GM21723 (cell line): Measurements from ENCODE around the gene MSH2.
A peak's percentile ranks its signal among the peaks of the same experiment; 100 is the strongest.

ENCODE experiments used
- ATAC-seq: cut with Tn5 transposase; IDR thresholded peaks from one replicate; pipeline ENCODE4 v1.9.1; 2021; ENCODE audit warnings: mild to moderate bottlenecking, moderate library complexity; ENCODE audit not compliant: unreplicated experiment

Gene MSH2

DNA sequence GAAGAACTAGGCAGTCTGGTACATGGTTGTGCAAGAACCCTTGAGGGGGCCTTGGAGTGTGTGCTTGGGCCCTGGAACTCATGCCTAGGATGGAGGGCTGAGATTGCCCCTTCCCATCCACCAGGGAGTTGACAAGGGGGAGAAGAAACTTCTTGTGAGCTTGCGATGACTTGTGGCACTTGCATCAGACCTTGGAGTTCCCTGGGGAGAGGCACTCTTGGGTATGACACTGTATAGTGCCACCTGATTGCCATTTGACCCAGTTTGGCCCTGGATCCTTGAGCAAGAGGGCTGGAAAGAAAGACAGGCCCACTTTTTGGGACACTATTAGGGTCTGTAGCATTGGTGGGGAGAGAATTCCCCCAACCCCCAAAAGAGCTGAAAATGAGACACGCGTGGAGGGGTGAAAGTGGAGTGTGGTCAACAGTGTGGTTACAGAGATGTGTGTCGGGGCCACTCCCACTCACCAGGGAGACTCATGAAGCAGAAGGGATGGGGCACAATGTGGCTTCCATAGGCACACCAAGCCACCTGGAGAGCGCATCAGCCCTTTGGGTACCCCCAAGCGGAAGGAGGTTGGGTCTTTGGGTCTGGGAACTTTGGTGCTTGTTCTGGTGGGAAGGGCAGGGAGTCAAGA lies 101.3 kb downstream of the MSH2 start:
- peak; percentile 11 for ATAC-seq

DNA sequence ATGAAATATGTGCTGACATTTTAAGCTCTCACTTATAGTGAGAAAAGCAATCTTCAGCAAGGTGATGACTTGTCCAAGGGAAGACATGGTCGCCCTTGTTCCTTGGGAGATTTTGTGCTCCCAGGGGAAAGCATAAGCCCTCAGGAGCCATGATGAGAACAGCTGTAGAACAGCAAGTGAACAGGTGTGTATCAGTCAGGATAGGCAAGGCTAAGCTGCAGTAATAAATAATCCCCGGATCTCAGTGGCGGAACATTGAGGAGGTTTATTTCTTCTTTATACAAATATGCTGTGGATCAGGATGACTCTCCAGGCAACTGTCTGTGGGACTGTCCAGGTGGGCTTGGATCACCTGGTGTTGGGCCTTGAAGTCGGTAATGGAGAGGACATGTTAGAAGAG lies 103.1 kb downstream of the MSH2 start:
- no peak for ATAC-seq

DNA sequence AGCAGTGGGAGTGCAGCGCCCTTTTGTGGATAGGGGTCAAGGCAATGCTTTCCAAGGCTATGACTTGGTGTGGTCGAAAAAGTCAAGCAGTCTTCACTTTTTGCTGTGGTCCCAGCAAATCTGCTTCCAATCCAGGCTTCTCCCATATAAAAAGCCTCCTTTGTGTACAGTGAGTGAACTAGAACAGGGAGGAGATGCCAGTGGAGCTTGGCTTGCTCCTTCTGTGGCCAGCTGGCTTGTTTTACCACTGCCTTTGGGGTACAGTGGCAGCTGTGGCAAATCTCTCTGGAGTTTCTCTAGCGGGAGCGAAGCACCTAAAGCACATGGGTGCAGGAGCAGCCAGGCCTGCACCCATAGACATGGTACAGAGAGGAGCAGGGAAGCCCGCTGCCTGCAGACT lies 103.5 kb downstream of the MSH2 start:
- ATAC-seq = no peak

DNA sequence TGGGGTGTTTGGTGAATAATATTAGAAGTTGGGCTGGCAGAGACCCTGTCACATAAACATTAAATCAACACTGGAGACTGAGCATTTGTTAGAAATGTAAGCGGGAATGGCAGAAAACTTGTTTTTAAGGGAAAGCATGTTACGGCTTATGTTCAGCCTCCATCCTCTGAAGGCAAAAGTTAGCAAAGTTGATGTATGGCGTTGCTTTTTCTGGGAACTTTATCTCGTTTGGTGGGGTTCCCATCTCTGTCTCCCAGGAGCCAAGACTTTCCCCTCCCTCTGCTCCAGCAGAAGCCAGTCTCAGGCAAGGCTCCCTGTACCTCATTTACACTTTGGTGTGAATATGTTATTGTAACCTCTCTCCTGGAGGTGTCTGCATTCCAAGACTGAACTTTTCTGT lies 105.1 kb downstream of the MSH2 start:
- no peak for ATAC-seq

DNA sequence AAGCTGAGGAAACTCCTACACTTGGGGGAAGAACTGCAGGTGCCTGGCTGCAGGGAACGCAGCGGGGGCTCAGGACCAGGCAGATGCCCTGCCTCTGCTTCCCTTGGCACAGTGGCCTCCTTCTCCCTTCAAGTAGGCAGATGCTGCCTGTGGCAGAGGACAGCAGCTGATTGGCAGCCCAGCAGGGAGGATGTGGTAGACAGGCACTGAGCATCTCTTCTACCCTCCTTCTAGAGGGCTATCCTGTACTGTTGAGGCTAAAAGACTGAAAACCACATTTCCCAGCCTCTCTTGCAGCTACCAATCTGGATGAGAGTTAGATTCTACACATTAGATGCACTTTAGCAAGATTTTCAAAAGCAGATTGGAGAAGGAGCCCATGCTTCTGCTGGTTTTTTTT lies 105.7 kb downstream of the MSH2 start:
- no peak for ATAC-seq

DNA sequence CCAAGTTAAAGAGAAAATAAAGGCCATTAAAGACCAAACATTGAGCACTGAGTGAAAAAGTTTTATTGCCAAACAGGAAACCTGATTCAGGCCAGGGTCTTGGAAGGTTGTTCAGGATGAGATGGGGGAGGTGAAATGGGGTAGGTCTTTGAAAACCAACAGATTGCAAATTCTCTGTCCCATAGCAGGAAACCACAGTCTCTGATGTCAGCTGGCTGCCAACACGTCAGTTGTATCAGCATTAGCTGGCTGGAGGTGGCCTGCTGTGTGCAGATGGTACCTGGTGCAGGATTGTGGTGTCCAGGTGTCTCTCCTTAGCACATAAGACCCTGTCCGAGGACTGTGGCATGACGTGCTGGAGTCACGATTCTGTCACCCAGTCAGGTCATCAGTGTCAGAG lies 106.3 kb downstream of the MSH2 start:
- no peak for ATAC-seq

DNA sequence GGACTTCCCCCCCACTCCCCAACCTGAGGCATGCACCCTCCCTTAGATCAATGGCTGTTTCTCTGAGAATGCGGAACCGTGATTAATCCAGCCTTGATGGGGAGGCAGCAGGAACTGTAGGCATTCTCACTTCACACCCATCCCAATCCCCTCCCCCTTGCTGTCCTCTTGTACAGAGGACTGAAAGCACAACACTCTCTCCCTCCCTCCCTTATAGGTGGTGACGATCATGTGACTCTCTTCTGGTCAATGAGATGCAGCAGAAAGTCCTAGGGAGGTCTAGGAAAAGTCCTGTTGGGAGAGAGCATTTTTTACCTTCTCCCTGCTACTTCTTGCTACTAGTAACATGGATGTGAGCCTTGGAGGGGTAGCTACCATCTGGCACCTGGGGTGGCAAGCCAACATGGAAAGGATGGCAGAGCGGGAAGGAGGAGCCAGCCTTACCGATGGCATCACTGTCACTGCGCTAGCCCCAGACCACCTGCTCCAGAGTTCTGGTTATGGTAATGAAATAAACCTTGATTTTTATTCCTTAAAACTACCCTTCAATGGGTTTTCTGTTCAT lies 106.9 kb downstream of the MSH2 start:
- no peak for ATAC-seq

DNA sequence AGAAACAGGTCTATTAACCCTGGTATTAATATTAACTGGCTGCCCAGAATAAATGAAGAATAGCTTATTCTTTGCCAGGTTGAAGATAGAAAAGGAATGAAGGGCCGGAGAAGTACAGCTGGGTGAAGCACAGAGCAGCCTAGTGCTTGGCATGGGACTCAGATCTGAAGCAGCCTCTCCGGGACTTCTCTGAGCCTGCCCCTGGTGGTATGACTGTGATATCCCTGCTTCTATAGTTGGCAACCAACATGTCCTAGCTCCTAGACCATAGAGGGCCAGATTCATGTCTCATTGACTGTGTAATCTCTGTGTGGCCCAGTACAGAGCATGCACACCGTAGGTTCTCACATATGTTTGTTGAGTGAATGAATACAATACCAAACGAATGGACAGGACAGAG lies 107.8 kb downstream of the MSH2 start:
- ATAC-seq = no peak

DNA sequence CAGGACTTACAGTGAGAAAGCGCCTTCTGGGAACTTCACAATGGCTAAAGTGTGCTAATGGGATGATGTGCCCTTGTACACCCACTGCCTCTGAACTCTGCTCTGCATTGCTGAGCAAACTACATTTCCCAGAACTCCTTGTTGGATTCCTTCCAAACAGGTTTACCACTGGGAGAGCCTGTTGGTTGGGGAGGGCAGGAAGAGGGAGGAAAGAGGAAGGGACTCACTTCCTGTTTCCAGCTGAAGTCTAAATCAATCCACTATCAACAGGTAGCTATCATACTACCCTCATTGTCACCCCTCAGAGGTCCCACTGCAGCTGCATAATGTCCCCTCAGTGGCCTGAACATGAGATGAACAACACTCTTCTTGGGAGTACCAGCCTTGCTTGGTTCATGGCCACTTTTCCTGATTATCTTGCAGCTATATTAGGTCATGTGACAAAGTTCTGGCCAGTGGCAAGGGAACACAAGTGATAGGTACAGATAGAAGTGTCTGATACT lies 109.7 kb downstream of the MSH2 start:
- no peak for ATAC-seq

DNA sequence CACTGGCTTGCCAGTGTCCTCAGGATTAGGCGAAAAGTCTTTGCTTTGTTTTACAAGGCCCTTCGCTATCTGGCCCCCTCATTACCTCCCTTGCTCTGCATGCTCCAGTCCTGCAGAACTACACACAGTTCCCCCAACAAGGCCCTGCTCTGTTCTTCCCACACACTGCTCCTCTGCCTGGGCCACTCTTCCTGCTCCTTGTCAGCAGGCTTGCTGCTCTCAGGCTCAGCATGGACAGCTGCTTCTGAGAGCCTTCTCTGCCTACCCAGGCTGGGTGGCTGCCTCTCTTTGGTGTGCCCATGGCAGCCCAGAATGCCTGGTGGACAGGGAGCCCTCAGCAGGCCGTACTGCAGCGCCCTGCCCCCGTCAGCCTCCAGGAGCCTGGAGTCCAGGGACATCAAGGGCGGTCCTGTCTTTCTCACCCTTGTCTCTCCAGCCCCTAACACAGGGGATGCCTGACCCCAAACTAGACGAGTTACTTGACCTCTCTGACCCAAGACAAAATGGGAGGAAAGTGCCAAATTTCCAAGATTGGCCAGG lies 111.1 kb downstream of the MSH2 start:
- ATAC-seq = no peak

DNA sequence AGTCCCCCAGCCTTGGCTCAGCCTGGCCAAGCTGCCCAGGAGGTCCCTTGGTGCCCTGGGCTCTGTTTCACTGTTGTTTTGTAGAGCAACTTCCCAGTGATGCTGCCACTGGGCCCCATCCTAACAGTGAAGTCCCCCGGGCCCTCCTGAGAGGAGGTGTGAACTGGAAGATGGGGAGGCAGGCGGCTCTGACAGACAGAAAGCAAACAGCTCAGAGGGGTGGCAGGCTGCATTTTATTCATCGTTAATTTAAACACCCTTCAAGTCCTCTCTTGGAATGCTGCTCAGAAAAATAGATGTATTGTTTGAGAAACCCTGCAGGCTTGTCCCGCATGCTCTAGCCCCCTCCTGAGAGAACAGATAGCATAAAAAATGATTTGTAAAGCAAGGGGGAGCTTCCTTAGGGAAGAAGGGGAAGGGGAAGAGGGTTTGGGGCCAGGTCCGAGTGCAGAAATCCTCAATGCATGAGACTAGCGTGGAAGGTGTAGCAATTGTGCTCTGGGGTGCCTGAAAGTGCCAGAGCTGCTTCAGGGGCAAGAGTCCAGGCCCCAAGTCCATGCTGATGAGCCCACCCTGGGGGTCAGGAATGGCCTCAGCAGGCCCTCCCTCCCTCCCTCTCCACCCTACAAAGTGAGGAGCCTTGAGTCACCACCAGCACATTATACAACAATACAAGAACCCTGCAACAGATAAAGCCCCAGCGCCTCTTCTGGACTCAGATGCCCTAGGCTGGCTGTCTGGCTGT lies 113.6 kb downstream of the MSH2 start:
- no peak for ATAC-seq

DNA sequence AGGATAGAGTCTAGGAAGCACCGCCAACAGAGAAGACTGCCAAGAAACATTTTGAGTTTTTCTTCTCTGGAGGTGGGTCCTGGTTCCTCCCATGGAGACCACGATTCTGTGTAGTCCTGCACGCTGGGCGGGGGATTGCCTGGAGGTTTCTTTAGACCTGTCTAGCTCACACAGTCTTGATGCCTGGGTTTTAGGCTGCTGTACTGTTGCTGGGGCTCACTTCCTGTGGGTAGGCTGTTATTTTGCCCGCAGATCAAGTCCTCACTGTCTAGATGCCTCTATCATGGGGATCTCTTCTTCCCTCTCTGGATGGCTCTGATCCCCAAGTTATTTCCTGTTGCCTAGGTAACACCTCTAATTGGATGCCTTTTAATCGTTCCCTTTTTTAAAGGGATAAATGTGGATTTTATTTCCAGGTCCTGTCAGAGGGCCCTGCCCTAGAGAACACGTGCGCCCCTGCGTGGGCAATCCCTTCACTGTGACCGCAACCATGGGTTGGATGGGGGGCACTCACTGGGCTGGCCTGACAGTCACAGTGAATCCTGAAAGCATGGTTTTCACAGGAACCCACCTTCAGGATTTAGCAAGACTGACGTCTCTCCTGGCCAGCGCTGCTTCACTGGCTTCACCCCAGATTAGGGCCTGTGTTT lies 115.7 kb downstream of the MSH2 start:
- no peak for ATAC-seq

DNA sequence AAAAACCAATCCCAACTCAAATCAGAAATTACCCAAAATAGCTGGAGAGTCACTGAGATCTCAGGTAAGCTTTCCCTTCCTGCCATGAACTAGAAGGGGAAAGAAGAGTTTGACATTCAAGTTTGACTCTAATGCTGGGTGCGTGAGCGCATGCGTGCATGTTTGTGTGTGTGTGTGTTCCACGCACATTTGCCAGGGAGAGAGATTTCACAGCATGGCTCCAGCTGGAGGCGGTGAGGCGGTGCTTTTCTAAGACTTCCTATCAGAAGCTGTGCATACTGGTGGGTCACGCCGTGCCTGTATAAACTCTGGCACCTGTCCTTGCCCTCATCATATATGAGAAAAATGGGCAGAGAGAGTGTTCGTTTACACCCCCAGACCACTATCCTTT lies 116.2 kb downstream of the MSH2 start:
- no peak for ATAC-seq

DNA sequence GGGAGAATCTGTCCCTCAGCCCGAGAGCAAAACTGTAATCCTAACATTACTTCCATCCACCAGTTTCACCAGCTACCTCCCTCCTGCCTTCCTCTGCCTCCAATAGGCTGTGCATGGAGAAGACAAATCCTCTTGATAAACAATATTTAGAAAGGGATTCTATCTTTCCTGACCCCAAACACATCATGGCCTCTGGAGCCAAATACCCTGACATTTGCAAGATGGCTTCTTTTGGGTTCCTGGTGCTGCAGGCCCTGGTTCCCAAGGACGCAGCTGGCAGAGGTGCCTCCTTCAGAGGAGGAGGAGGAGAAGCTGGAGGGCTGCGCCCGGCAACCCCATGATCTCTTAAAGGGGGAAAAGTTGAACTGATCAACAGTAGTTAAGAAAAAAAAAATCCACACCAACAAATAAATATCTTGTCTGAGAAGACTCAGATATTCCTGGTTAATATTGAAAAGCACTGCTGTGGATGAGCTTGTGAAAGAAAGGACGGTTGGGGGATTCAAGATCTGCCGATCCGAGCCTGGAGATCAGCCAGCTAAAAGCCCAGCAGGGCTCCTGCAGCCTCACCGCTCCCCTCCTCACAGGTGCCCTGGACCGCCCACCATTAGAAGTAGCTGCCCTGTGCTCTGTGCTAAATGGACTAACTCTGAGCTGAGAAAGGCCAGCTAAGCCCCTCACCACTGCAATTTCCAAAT lies 116.8 kb downstream of the MSH2 start:
- no peak for ATAC-seq

DNA sequence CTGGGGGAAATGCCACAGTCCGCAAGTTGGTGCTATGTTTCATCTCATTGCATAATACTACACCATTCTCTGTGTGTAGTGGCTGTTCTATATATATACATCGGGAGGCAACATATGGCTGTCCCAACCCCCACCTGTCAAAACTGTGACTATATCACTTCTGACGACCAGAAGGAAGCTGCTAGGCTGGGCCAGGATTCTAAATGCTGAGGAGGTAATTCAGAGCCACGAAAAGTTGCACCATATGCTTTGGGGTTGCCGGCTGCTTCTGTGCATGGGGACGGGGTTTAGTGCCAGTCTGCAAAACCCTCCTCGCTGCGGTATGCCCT lies 117.3 kb downstream of the MSH2 start:
- no peak for ATAC-seq

DNA sequence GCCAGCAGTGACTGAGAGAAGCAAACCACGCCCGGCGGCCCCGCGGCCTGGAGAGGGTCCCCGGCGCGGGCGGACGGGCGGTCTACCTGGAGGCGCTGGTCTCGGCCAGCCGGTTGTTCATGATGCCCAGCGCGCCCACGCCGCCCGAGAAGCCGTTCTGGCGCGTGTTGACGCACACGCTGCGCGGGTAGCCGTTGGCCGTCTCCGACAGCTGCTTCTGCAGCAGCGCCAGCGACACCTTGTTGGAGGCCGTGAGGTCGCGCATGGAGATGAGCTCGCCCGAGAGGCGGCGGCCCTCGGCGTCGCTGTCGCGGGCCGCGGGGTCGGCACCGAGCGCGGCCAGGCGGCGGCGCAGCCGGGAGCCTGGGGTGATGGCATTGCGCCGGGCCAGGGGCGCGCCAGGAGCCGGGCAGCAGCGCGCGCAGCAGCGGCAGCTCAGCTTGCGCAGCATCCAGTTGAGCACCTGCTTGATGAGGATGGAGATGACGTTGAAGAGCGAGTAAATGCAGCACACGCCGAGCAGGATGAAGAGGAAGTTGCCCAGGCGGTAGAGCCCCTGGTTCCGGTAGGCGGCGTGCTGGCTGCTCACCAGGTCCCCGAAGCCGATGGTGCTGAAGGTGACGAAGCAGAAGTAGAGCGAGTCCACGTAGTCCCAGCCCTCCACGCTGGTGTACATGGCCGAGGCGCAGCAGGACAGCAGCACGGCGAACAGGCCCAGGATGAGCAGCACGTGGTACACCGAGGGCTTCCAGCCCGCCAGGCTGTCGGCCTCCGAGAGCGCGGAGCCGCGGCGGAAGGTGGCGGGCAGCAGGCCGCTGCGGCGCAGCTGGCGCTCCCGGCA lies 118.1 kb downstream of the MSH2 start:
- ATAC-seq = peak; percentile 78

DNA sequence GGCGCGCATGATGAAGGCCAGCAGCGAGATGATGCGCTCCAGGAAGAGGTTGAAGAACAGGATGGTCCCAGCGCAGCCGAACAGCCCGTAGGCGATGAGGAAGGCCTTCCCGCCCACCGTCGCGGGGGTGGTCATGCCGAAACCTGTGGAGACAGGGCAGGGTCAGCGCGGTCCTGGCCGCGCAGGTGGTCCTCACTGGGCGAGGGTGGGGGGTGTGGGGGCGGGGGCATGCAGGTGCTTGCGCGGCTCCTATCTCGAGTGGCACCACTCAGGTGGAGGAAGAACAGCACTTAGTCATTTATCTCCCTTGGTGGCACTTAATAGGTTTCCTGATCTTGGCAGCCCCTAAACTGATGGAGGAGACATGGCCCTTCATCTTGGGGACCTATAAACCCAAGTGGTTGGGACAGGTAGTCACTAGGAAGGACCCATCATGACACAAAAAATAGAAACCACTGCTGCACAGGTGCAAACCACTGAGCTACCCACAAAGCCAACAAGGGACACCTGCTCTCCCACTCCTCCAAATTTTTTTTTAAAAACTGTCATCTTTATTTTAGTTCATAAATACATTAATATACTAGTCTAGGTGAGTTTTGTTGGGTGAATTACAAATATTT lies 118.8 kb downstream of the MSH2 start:
- ATAC-seq = no peak

DNA sequence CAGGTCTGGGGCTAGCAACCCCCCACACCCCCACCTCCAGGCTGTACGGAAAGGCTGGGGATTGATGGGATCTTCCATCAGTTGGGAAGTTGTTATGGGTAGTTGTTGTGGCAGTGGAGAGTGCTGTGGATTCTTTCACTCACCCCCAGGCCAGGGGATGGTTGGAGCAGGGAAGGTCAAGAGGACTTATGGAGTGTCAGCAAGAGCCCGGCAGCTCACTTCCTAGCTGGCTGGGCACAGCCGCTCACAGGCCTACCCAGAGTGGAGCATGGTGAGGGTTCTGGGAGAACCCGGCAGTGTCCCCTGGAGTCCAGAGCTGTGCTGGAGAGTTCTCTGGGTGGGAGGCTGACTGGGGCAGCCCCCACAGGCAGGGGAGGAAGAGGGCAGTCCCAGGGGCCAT lies 122.2 kb downstream of the MSH2 start:
- no peak for ATAC-seq

DNA sequence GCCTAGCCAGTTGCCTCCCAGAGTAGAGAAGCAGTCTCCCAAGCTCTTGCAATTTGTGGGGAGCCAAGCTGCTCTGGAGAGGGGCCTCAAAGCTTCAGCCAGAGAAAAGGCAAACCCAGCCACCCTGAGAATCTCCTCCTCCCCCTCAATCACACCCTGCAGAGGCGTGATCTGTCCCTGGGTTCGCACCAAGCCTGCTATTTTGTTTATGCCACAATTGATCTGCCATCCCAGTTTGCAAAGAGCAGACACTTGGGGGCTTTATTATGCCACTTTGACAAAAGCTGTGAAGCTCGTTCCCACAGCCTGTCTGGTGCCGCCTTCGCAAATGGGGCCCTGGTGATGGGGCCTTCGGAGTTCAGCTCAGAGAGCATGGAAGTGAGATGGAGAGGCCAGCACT lies 125.5 kb downstream of the MSH2 start:
- no peak for ATAC-seq

DNA sequence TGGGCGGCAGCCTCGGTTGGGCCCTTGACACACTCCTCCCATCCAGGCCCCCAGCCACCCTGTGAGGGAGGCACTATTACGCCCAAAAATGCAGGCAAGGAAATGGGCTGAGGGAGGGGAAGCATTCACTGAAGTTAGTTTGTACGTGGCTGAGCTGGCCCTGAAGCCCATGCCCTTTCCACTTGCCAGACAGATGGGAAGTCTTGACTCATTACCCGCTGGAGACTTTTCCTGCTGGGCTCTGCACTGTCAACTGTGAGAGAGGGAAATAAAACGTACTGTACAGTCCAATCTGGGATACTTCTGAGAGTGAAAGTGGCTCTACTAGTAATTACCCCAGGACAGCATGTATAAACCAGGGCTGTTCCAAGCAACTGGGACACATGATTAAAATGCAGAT lies 125.9 kb downstream of the MSH2 start:
- no peak for ATAC-seq
